Head of caudate nucleus (tissue), 42 donors: ENCODE results near the gene VGLL3.
A peak's percentile ranks its signal among the peaks of the same experiment; 100 is the strongest.
"Not testable (repeated sequence)": the region's sequence is repeated elsewhere in the genome, so short reads cannot be mapped to it uniquely, and the experiment has no call there.

Source experiments
- DNase-seq, 42 donors: peaks; one replicate each; pipeline versions ENCODE4 v3.0.0 to v3.0.0-alpha.2; 2020 to 2021; ENCODE audit warnings: mixed read lengths in 7 of 42
- intact Hi-C: fragments of 100-400 bp; cut with DNase I; formaldehyde crosslinking; loops from one replicate; pipeline ENCODE4 v1.15.0; 2022

VGLL3 gene

GRCh38 chr3:86990734-86991481 is at the start of gene VGLL3:
TSS of gene VGLL3 (minus strand) at chr3:86991149. CDS start at chr3:86990743, 406 bp downstream.
- intact Hi-C loops: no loop called here
- peak in 38 of 42 donors; percentile 10 to 68 (median 40) for DNase-seq

GRCh38 chr3:87037652-87038051 is 46.7 kb upstream of the VGLL3 start:
- no peak for DNase-seq
- intact Hi-C loops: no loop called here

GRCh38 chr3:87036671-87037070 is 45.7 kb upstream of the VGLL3 start:
- intact Hi-C loops: no loop called here
- no peak for DNase-seq

- intact Hi-C loops: no loop called here
- no peak for DNase-seq
These were observed 44.4 kb upstream of the VGLL3 start for GRCh38 chr3:87035339-87035738.

GRCh38 chr3:87033205-87033604 is 42.3 kb upstream of the VGLL3 start:
- DNase-seq: no peak
- intact Hi-C loops: no loop called here

- intact Hi-C loops: no loop called here
- DNase-seq: no peak
These were observed 35.0 kb upstream of the VGLL3 start for GRCh38 chr3:87025661-87026645.

GRCh38 chr3:87017370-87017769 is 26.4 kb upstream of the VGLL3 start:
- DNase-seq, intact Hi-C loops: not testable (repeated sequence)

- intact Hi-C loops: no loop called here
These were observed 18.3 kb upstream of the VGLL3 start for GRCh38 chr3:87009271-87009670.

GRCh38 chr3:87006844-87007439 is 16.0 kb upstream of the VGLL3 start:
- intact Hi-C loops: no loop called here
- DNase-seq: no peak

More at GRCh38 chr3:87009271-87009670, 18.3 kb upstream of the VGLL3 start:
- DNase-seq: no peak

GRCh38 chr3:87004883-87005282 is 13.9 kb upstream of the VGLL3 start:
- intact Hi-C loops: no loop called here
- DNase-seq: no peak

GRCh38 chr3:87002346-87002745 is 11.4 kb upstream of the VGLL3 start:
- intact Hi-C loops: no loop called here
- DNase-seq: no peak

GRCh38 chr3:87001473-87002098 is 10.6 kb upstream of the VGLL3 start:
- DNase-seq: no peak
- intact Hi-C loops: no loop called here

GRCh38 chr3:87000940-87001339 is 10.0 kb upstream of the VGLL3 start:
- DNase-seq: no peak
- intact Hi-C loops: no loop called here

GRCh38 chr3:86998569-86998968 is 7.6 kb upstream of the VGLL3 start:
- no peak for DNase-seq
- intact Hi-C loops: no loop called here

GRCh38 chr3:86996261-86996955 is 5.5 kb upstream of the VGLL3 start:
- intact Hi-C loops: no loop called here
- no peak for DNase-seq

- DNase-seq: no peak
- intact Hi-C loops: no loop called here
These were observed 4.6 kb upstream of the VGLL3 start for GRCh38 chr3:86995537-86995936.

- intact Hi-C loops: no loop called here
These were observed 2.8 kb upstream of the VGLL3 start for GRCh38 chr3:86993704-86994103.

GRCh38 chr3:86991840-86992435 is 989 bp upstream of the VGLL3 start:
- peak in 20 of 42 donors; percentile 5 to 73 (median 37) for DNase-seq
- intact Hi-C loops: no loop called here

More at GRCh38 chr3:86993704-86994103, 2.8 kb upstream of the VGLL3 start:
- no peak for DNase-seq
